ENCODE data around the gene MAMLD1. TPM values are rescaled to one million over a fixed set of nuclear protein-coding genes. Genes with fewer than 3 reads are reported as not detected.

Gene MAMLD1
- total RNA-seq, 4 donors from 2014 or later, result 0.20 to 1.2 (median 0.95) TPM; not detected in 1

DNA sequence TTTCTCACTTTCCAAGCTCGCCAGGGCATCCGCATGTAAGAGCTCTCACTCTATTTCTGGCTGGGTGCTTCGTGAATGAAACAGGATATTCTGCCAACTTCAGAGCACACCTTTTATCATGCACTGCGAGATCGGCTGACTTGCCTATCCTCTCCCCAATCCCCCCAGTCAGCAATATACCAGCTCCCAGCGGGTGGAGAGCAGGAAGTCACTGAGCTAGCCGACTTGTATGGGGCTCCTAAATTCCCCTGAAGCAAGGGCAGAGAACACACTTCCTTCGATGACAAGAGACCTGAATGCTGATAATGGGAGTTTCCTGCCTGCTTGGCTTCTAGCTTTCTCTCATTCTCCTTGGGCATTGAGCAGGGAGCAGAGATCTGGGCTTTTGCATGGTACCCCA is 33.8 kb upstream of the MAMLD1 start:
- 68% methylated on average over 8 of the region's 8 CpGs; no CpG with 5 or more reads in 1 of the 2 donors for WGBS, 2 donors (ENCODE audit: low coverage in 1 of 2)
- Histone ChIP-seq H3K27ac (no peak overlapping the region), H3K36me3 (no peaks in the 10 kb centered on the region), H3K4me3 (no peak overlapping the region), H3K27me3 (no peaks in the 10 kb centered on the region), H3K9me3 (no peaks in the 10 kb centered on the region), H3K4me1 (no peaks in the 10 kb centered on the region)
- in situ Hi-C loops (cut with MboI; ENCODE audit: low pct_ligation_motif_present in 1 of 4, low pct_unique_long_range_greater_than_20kb in 1 of 4, low sequenced_read_pairs in 3 of 4), result no loop called here
- intact Hi-C loops (cut with DNase I; ENCODE audit: low total_unique reads), result no loop called here
- no peak for DNase-seq
- TF ChIP-seq, protein P1, sequence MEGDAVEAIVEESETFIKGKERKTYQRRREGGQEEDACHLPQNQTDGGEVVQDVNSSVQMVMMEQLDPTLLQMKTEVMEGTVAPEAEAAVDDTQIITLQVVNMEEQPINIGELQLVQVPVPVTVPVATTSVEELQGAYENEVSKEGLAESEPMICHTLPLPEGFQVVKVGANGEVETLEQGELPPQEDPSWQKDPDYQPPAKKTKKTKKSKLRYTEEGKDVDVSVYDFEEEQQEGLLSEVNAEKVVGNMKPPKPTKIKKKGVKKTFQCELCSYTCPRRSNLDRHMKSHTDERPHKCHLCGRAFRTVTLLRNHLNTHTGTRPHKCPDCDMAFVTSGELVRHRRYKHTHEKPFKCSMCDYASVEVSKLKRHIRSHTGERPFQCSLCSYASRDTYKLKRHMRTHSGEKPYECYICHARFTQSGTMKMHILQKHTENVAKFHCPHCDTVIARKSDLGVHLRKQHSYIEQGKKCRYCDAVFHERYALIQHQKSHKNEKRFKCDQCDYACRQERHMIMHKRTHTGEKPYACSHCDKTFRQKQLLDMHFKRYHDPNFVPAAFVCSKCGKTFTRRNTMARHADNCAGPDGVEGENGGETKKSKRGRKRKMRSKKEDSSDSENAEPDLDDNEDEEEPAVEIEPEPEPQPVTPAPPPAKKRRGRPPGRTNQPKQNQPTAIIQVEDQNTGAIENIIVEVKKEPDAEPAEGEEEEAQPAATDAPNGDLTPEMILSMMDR (IDR thresholded peaks at IDR 0.05), result no peak
- TF ChIP-seq POLR2A (IDR thresholded peaks at IDR 0.05), result no peak
- no peak for TF ChIP-seq EP300 (IDR thresholded peaks at IDR 0.05; ENCODE audit: low read depth)
- no peak for TF ChIP-seq POLR2AphosphoS5 (IDR thresholded peaks at IDR 0.05)

DNA sequence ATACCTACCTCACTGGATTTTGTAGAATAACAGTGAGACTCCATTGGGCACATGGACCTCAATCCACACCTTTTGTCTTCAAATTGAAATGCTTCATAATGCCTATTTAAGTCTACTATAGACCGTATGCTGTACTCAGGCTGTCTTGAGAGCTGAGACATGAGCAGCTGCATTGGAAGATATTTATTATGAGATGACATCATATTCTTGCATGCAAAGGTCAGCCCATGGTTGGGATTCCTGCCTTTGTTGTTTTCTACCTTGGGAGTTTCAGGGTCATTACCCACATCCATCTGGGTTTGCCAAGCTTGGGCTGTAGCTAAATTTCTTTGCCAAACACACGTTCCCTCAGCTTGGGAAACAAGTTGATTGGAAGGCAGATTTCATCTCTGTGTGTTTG is 33.2 kb upstream of the MAMLD1 start:
- no peak overlapping the region for H3K4me3 ChIP-seq
- no peak for DNase-seq
- in situ Hi-C loops (cut with MboI; ENCODE audit: low pct_ligation_motif_present in 1 of 4, low pct_unique_long_range_greater_than_20kb in 1 of 4, low sequenced_read_pairs in 3 of 4), result no loop called here
- no peaks in the 10 kb centered on the region for H3K9me3 ChIP-seq
- TF ChIP-seq, protein P1 (IDR thresholded peaks at IDR 0.05), result no peak
- TF ChIP-seq EP300 (IDR thresholded peaks at IDR 0.05; ENCODE audit: low read depth) (no peak), POLR2A (IDR thresholded peaks at IDR 0.05) (no peak), POLR2AphosphoS5 (IDR thresholded peaks at IDR 0.05) (no peak)
- no peak overlapping the region for H3K27ac ChIP-seq
- WGBS, 2 donors (ENCODE audit: low coverage in 1 of 2), result 72% methylated on average over 2 of the region's 2 CpGs; no CpG with 5 or more reads in 1 of the 2 donors
- intact Hi-C loops (cut with DNase I; ENCODE audit: low total_unique reads), result no loop called here
- H3K36me3 ChIP-seq, result no peaks in the 10 kb centered on the region
- H3K27me3 ChIP-seq, result no peaks in the 10 kb centered on the region
- no peaks in the 10 kb centered on the region for H3K4me1 ChIP-seq

DNA sequence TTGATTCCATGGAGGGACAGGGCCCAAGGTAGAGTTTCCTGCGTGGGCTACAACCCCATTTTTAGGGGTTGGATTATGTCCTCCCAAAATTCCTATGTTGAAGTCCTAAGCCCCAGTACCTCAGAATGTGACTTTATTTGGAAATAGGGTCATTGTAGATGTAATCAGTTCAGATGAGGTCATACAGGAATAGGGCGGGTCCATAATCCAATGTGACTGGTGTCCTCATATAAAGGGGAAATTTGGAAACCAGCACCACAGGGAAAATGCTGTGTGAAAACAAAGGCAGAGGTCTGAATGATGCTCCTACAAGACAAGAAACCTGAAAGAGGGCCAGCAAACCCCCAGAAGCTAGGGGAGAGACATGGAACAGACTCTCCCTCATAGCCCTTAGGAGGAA is 31.1 kb upstream of the MAMLD1 start:
- WGBS, 2 donors (ENCODE audit: low coverage in 1 of 2), result 91% methylated on average over 2 of the region's 2 CpGs; no CpG with 5 or more reads in 1 of the 2 donors
- no peaks in the 10 kb centered on the region for H3K4me1 ChIP-seq
- H3K9me3 ChIP-seq, result no peaks in the 10 kb centered on the region
- H3K4me3 ChIP-seq, result no peak overlapping the region
- no peaks in the 10 kb centered on the region for H3K36me3 ChIP-seq
- in situ Hi-C loops (cut with MboI; ENCODE audit: low pct_ligation_motif_present in 1 of 4, low pct_unique_long_range_greater_than_20kb in 1 of 4, low sequenced_read_pairs in 3 of 4), result no loop called here
- intact Hi-C loops (cut with DNase I; ENCODE audit: low total_unique reads), result no loop called here
- H3K27ac ChIP-seq, result no peak overlapping the region
- no peak for DNase-seq
- TF ChIP-seq POLR2A (IDR thresholded peaks at IDR 0.05) (no peak), POLR2AphosphoS5 (IDR thresholded peaks at IDR 0.05) (no peak), EP300 (IDR thresholded peaks at IDR 0.05; ENCODE audit: low read depth) (no peak)
- TF ChIP-seq, protein P1 (IDR thresholded peaks at IDR 0.05), result no peak
- no peaks in the 10 kb centered on the region for H3K27me3 ChIP-seq

DNA sequence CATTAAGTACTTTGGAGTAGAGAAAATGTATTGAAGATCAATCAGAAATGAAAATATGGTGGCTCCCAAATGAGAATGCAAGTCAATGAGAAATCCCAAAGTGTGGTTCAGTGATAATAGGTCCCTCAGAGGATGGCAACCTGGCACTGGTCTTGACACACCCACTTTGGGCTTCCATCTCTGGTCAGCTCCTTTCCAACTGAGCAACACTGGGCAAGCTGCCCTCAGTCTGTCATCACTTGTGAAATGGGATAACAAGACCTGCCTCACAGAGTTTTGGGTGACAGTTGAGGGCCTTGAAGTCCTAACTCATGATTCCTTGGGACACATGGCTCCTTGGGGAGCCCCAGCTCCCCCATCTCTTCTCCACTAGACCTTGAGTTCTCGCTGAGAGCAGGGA is 29.0 kb upstream of the MAMLD1 start:
- no peaks in the 10 kb centered on the region for H3K4me1 ChIP-seq
- H3K27ac ChIP-seq, result no peak overlapping the region
- no peak for DNase-seq
- H3K4me3 ChIP-seq, result no peak overlapping the region
- intact Hi-C loops (cut with DNase I; ENCODE audit: low total_unique reads) (no loop called here), in situ Hi-C loops (cut with MboI; ENCODE audit: low pct_ligation_motif_present in 1 of 4, low pct_unique_long_range_greater_than_20kb in 1 of 4, low sequenced_read_pairs in 3 of 4) (no loop called here)
- no peaks in the 10 kb centered on the region for H3K27me3 ChIP-seq
- H3K9me3 ChIP-seq, result no peaks in the 10 kb centered on the region
- no peaks in the 10 kb centered on the region for H3K36me3 ChIP-seq
- TF ChIP-seq POLR2A (IDR thresholded peaks at IDR 0.05), result no peak
- TF ChIP-seq POLR2AphosphoS5 (IDR thresholded peaks at IDR 0.05), result no peak
- TF ChIP-seq, protein P1 (IDR thresholded peaks at IDR 0.05), result no peak
- TF ChIP-seq EP300 (IDR thresholded peaks at IDR 0.05; ENCODE audit: low read depth), result no peak
- WGBS, 2 donors (ENCODE audit: low coverage in 1 of 2), result 80% methylated on average over 1 of the region's 1 CpG; no CpG with 5 or more reads in 1 of the 2 donors

Measured in transverse colon (tissue), 4 donors.